IPS-NIHi7 (cell line): ENCODE results near the gene SIGLEC10.
"Not testable (repeated sequence)": the region's sequence is repeated elsewhere in the genome, so short reads cannot be mapped to it uniquely, and the experiment has no call there.

ENCODE experiments used
- DNase-seq: peaks from one replicate; pipeline ENCODE4 v3.0.0; 2012; ENCODE audit warnings: mixed read lengths; ENCODE audit errors: extremely low spot score

Gene SIGLEC10

GRCh38 chr19:51440846-51441409, 23.5 kb upstream of the SIGLEC10 start:
- DNase-seq = no peak

- DNase-seq = no peak
Measured at GRCh38 chr19:51440052-51440451, 22.6 kb upstream of the SIGLEC10 start.

DNA sequence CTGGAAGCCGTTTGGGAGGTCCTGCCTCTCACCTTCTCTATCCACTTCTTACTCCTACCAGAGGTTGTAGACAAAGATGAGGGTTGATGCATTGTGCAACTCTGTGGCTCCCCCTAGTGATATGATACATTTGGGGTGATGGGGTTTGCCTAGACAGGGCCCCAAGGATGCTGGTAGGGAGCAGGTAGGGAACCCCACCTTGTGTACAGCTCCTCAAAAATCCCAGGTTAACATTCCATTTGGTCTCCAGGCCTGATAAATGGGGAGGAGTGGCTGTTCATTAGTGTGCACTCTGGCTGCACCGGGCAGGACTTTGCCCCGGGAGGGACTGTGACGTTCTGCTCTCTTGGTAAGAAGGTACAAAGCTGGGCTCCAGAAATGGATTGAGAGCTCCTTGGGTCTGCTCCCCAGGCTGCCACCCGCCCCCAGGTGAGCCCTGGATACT, 21.6 kb upstream of the SIGLEC10 start:
- peak; percentile 60 for DNase-seq

DNA sequence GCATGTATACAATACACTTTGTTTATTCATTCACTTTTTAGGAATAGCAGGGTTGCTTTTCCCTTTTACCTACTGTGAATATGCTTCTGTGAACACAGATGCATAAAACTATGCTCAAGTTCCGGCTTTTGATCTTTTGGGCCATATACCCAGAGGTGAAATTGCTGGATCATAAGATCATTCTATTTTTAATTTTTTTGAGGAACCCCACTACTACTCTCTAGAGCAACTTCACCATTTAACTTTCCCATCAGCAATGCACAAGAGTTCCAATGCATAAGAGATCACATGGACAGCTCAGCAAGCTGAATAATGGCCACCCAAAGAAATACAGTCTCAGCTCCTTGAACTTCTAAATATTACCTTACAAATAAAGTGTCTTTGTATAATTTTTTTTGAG, 17.0 kb upstream of the SIGLEC10 start:
- DNase-seq = no peak

GRCh38 chr19:51433043-51433442, 15.6 kb upstream of the SIGLEC10 start:
- DNase-seq = no peak

DNA sequence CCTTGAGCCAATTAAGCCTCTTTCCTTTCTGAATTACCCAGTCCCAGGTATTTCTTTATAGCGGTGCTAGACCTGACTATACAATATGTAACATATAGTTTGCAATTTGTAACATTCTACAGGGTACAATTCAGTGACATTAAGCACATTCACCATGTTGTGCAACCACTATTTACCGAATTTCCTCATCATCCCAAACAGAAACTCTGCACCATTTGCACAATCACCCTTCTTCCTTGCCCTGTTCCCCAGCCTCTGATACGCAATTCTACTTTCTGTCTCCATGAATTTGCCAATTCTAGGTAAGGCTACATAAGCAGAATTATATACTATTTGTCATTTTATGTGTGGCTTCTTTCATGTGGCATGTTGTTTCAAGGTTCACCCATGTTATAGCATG, 13.7 kb upstream of the SIGLEC10 start:
- no peak for DNase-seq

DNA sequence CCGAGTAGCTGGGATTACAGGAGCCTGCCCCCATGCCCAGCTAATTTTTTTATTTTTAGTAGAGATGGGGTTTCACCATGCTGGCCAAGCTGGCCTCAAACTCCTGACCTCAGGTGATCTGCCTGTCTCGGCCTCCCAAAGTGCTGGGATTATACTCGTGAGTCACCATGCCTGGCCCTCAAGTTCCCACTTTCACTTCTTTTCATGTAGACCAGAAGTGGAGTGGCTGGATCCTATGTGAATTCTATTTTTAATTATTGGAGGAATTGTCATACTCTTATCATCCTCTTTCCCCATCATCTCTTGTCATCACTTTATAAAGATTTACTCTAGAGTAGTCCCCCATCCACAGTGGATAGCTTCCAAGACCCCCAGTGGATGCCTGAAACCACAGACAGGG, 12.8 kb upstream of the SIGLEC10 start:
- no peak for DNase-seq

DNA sequence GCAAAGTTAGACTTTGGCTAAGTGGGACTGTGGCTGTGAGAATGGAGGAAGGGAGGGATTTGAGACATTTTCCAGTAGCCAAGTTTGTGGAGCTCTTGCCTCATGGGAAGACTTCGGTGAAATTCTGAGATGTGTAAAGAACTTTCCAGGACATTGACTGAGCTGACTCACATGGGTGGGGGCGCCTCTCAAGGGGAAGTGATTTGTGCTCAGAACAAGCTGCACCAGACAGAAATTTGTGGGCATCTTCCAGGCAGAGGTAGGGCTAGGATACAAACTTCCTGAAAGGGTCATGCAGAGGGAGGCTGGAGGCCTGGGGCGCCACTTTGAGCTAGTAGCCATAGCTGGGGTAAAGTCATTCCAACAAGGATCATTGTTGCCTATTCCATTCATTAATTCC, 9.8 kb upstream of the SIGLEC10 start:
- no peak for DNase-seq

DNA sequence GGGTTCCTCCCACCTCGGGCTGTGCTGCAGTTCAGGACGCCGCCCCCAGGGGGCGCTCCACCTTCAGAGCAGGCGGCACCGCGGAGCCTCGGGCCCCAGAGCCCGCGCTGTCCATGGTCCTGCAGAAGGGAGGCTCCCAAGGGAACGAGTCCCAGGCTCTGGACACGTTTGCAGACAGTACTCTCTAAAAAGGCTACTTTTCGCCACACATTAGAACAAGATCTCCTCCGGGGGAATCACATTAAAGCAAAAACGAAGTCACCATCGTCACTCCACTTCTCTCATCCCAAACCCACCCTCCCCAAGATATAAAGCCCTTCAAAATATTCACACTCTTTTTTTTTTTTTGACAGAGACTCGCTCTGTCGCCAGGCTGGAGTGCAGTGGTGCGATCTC, 4.6 kb upstream of the SIGLEC10 start:
- peak; percentile 98 for DNase-seq

GRCh38 chr19:51421229-51422052, 4.0 kb upstream of the SIGLEC10 start:
- peak; percentile 40 for DNase-seq

- DNase-seq = not testable (repeated sequence)
Measured at GRCh38 chr19:51420511-51420910, 3.1 kb upstream of the SIGLEC10 start.

GRCh38 chr19:51418707-51419106, 1.3 kb upstream of the SIGLEC10 start:
- DNase-seq = no peak

- DNase-seq = no peak
Measured at GRCh38 chr19:51417810-51418157, 342 bp upstream of the SIGLEC10 start.

GRCh38 chr19:51416422-51416821, 1.0 kb downstream of the SIGLEC10 start:
- DNase-seq = not testable (repeated sequence)

DNA sequence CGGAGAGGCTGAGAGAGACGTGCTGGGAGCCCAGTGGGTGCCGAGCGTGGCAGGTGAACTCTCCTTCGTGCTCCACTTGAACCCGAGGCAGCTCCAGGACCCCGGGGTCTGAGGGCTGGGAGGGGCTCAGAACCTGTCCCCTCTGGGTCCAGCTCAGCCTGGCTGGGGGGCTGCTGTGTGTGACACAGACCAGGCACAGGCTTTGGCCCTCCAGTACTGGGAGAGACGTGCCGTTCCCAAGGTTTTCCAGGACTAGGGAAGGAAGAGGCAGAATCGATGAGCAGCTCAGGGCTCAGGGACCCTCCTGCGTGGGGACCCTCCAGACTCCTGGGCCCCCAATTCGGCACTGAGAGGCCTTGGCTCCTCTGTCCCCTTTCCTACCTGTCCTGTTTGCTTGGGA, 2.3 kb downstream of the SIGLEC10 start:
- DNase-seq = no peak

DNA sequence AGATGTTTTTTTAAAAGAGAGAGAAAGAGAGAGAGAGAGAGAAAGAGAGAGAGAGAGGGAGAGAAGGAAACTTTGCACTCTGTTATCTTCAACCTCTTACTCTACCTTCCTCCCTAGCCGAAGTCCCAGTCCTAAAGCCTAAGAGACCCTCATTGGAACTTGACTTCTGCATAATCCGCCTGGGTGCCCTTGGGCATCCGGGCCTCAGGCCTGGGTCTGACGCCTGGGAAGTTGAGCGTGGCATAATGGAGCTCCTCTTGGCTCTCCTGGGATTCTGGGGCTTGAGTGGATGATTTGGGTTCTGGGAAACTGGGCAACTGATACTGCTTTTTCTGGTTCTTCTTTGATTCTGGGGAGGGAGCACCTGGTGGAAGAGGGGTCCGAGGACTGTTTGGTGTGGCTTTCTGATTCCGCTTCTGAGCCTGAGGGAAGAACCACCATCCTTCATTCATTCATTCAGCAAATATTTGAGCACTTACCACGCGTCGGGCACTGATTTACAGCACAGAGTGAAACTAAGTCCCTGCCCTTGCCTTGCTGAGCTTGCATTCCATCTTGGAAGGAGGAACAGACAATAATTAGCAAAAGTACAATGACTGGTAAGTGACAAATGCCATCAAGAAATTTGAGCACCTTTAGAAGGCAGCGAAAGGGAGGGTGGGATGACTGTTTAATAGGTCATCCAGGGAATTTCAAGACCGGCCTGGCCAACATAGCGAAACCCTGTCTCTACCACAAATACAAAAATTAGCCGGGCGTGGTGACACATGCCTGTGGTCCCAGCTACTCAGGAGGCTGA, 6.3 kb downstream of the SIGLEC10 start:
- no peak for DNase-seq

DNA sequence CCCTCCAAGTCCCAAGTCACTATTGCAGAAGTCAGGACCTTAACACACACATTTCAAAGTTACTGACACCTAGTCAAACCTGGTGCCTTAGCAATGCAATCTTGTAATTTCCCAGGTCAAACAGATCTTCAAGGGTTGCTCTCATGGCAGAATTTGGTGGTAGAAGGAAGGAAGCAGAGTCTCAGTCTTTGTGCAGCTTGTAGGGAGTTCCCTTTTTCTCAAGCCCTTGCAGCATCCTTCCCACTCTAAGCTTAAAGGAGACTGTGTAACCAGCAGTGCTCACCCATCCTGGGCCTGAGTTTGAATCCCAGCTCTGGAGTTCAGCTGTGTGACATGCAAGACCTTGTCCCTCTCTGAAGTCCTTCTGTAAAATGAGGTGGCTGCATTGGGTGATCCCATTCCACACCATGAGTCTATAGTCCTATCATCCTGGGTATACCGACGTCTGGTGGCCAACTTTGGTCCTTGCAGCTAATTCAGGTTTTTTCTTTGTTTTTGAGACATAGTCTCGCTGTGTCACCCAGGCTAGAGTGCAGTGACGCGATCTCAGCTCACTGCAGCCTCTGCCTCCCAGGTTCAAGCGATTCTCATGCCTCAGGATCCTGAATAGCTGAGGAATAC, 9.8 kb downstream of the SIGLEC10 start:
- peak; percentile 73 for DNase-seq

- DNase-seq = no peak
Measured at GRCh38 chr19:51402117-51402516, 15.3 kb downstream of the SIGLEC10 start.

- not testable (repeated sequence) for DNase-seq
Measured at GRCh38 chr19:51399936-51400335, 17.5 kb downstream of the SIGLEC10 start.

- DNase-seq = no peak
Measured at GRCh38 chr19:51399231-51399630, 18.2 kb downstream of the SIGLEC10 start.

- peak; percentile 46 for DNase-seq
Measured at GRCh38 chr19:51398096-51398704, 19.2 kb downstream of the SIGLEC10 start.

GRCh38 chr19:51397453-51397852, 20.0 kb downstream of the SIGLEC10 start:
- DNase-seq = not testable (repeated sequence)
